Stimulated activated CD4-positive, alpha-beta T cell treated with anti-CD3 and anti-CD28 coated beads, TNF-alpha, amount 100 ng/mL, for 1 hour (primary cell): Measurements from ENCODE around the gene TEX2.
"Not testable (repeated sequence)": the region's sequence is repeated elsewhere in the genome, so short reads cannot be mapped to it uniquely, and the experiment has no call there.

Source experiments
- DNase-seq, 3 donors: peaks; one replicate each; pipeline ENCODE4 v3.0.0-alpha.2; 2020; ENCODE audit warnings: low read depth in 3 of 3, low spot score in 1 of 3

Gene TEX2

DNA sequence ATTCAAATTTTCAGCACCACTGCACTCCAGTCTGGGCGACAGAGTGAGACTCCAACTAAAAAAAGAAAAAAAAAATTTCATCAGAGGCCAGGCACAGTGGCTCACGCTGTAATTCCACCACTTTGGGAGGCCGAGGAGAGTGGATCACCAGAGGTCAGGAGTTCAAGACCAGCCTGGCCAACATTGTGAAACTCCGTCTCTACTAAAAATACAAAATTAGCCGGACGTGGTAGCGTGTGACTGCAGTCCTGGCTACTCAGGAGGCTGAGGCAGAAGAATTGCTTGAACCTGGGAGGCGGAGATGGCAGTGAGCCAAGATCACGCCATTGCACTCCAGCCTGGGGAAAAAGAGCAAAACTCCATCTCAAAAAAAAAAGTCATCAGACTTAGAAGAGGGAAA is 77.5 kb downstream of the TEX2 start:
- DNase-seq, result not testable (repeated sequence)

DNA sequence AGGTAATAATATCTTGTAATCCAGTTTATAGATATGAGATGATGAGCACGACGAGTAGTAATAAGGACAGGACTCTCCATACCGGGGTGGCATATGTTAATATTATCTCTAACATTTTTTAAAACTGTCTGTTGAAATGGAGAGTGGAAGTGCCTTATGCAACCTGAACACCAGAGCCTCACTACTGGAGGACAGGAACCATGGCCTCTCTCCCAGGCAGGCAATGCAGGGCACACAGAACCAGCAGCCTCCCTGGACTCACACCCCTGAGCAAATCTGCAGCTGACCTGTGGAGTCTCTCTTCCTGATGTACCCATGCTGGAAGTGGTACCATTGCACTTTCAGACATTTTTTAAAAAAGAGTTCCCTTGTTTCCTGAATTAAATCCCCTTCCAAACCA is 78.0 kb downstream of the TEX2 start:
- no peak for DNase-seq

GRCh38 chr17:64183815-64184214 is 79.2 kb downstream of the TEX2 start:
- DNase-seq, result no peak

GRCh38 chr17:64182325-64183012 is 80.6 kb downstream of the TEX2 start:
- no peak for DNase-seq

- no peak for DNase-seq
Measured at GRCh38 chr17:64180089-64181073, 82.7 kb downstream of the TEX2 start.

- DNase-seq, result not testable (repeated sequence)
Measured at GRCh38 chr17:64179024-64179423, 84.0 kb downstream of the TEX2 start.

- DNase-seq, result no peak
Measured at GRCh38 chr17:64178011-64178825, 84.8 kb downstream of the TEX2 start.

GRCh38 chr17:64177311-64178010 is 85.6 kb downstream of the TEX2 start:
- DNase-seq, result no peak

DNA sequence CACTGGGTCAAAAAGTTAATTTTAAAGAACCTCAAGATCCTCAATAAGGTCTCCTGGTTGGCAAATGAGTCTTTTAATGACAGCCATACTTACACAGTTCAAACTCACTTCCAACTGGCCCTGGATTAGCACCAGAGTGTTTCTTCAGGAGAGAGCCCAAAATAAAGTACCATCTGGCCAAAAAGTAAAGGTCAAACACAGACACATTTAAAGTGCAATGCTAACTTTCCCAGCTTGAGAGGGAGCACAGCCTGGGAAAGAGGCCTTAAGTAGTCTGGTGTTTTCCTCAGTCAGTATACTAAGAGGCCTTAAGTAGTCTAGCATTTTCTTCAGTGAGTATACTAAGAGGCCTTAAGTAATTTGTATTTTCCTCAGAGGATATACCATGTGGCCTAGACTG is 86.5 kb downstream of the TEX2 start:
- DNase-seq, result no peak

DNA sequence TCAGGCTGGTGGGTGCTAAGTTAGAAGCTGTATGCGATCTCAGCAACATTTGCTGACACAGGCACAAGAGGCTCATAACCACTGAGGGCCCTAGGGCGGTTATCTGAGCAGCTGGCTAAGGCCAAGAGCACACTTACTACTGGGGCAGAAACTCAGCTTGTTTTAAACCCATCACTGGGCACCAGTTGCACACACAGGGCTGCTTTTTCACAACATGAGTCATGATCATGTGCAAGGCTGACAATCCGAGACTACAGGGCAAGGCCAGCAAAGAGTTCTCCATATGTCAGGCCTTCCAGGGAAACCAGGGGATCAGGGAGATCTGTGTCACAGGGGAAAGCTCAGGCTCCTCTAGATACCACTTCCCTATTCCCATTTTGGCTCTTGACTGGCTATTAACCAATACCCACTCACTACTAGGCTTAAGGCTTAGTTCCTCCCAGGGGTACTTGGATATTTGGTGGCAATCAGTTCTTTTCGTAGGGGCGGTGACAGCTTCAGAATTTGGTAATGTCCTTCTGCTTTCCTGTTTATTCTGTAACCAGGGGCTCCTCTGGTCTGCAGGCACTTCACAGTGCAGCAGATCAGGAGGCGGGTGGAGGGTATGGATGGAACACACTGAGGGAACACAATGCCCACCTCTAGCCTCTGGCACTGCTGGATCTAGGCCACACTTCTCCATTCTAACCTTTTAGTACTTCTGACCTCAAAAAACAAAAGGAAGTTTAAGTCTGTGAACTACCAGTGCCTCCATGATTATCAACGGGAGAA is 88.2 kb downstream of the TEX2 start:
- no peak for DNase-seq

DNA sequence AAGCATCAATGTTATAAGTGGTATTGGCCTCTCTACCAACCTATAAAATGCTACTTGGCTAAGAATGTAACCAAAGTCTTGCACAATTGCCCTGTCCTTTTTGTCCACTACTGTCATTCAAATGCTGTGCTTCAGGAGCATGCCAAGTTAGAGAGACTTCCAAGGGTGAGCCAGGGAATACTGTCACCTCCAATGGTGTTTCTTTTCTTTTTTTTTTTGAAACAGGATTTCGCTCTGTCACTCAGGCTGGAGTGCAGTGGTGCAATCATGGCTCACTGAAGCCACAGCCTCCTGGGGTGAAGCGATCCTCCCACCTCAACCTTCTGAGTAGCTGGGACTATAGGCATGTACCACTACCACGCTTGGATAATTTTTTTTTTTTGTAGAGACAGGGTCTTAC is 89.4 kb downstream of the TEX2 start:
- DNase-seq, result no peak

DNA sequence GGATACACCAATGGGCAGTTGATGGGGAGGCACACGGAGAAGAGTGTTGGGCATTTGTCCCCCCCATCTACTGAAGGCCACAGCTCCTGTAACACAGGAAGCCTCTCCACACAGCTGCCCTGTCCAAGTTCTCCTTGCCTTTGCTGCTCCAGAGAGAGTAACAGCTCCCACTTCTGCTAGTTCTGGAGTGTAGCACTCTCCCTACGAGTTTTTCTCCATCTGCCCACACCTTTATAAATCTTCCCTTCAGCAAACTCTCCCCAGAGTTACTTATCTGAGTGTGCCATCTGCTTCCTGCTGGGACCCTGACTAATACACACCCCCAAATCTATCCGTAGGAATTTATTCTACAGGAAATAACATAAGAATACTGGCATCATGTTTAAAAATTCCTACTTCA is 90.5 kb downstream of the TEX2 start:
- DNase-seq, result no peak

DNA sequence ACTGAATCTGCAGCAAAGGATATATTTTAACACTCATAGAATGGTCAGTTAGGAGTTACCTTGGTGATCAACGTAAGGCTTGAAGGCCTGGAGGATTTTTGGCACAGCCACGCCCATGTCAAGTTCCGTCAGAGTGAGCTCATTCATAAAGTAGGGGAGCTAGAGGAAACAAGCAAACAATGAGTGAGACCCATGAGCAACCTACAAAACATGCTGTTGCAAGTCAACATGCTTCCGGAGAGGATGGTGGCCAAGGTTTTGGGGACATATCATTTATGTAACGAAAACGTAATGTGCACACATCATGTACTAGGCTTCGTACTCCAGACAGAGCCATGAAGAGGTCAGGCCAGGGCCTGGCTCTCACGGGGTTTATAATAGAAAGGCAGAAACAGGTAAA is 92.0 kb downstream of the TEX2 start:
- DNase-seq, result no peak

- DNase-seq, result no peak
Measured at GRCh38 chr17:64170286-64170685, 92.8 kb downstream of the TEX2 start.

- not testable (repeated sequence) for DNase-seq
Measured at GRCh38 chr17:64167666-64168065, 95.4 kb downstream of the TEX2 start.

- DNase-seq, result no peak
Measured at GRCh38 chr17:64166876-64167275, 96.2 kb downstream of the TEX2 start.

- no peak for DNase-seq
Measured at GRCh38 chr17:64165347-64165746, 97.7 kb downstream of the TEX2 start.

DNA sequence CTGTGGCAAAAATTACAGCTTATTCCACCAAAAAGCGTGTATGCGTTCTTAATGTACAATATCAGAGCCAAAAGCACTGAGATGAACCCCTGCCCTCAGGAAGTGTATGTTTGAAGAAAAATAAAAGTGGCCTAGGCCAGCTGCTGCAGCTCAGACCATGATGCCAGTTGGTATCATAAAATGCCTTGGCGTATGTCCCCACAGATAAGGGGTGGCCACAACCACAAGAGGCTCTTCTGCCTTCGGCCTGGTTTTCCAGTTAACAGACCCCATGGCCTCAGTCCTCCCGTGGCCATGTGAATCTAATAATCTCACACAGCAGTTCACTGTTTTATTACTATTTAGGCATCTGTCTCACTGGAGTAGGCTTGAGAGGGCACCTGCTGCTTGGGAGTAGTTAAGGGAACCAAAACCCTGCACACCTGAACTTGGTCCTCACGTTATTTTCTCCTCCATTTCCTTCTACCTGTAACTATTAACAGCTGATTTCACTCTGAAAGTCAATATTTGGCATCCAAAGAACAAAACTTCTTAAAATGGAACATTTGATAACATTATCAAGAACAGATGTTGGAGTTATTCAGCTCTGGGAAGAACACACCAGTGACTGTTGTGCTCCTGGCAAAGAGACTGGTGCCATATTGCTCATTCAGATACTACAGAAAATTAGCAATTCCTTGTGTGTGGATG is 98.3 kb downstream of the TEX2 start:
- DNase-seq, result no peak

GRCh38 chr17:64163468-64163867 is 99.6 kb downstream of the TEX2 start:
- DNase-seq, result no peak

DNA sequence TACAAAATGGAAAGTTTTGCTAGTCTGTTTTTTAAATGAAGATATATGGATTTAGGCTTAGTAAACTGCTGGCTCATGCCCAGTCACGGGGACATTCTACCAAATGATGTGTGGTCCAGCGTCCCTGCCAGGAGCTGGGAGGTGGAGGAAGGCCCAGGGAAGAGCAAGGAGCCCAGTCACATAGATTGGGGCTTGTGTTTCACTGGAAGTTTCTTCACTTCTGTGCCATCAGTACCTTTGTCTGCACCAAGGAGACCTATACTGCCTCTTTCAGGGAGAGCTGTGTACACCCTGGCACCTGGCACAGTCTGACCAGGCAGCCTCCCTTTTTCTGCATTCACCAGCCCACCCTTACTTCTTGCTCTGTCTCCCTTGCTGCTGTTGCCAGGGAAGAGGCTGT is 100.5 kb downstream of the TEX2 start:
- DNase-seq, result no peak
